Measurements from ENCODE around the gene DUOXA2. TPM values are rescaled to one million over a fixed set of nuclear protein-coding genes. Genes with fewer than 3 reads are reported as not detected.

Gene DUOXA2
- polyA plus RNA-seq, 1 donor from 2014 or later = not detected

DNA sequence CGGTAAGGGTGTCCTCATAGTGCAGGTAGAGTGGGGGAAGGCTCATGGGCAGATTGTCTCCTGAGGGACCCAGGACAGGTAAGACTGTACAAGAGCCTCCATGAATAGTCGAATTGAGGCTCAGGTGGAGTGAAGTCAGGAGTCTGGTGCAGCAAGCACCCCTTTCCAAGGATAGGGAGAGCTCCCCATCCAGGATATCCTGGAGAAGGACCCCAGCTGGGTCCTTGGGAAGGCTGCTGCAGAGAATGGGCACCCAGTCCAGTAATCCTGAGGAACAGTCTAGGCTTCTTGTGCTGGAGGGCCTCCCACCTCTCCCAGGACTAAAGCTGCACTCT, 592 bp downstream of the DUOXA2 start:
- H3K27me3 ChIP-seq (ENCODE audit: insufficient read depth, low read depth, low read length) = peaks cover 80% of the 10 kb centered on the region
- no peak overlapping the region for H2AFZ ChIP-seq (ENCODE audit: low read depth, low read length)
- no peak for TF ChIP-seq REST (IDR thresholded peaks at IDR 0.05; ENCODE audit: borderline replicate concordance)
- no peak for TF ChIP-seq EZH2 (IDR thresholded peaks at IDR 0.05; ENCODE audit: borderline replicate concordance, insufficient read depth, low read length, poor library complexity, severe bottlenecking)
- TF ChIP-seq, protein P1, sequence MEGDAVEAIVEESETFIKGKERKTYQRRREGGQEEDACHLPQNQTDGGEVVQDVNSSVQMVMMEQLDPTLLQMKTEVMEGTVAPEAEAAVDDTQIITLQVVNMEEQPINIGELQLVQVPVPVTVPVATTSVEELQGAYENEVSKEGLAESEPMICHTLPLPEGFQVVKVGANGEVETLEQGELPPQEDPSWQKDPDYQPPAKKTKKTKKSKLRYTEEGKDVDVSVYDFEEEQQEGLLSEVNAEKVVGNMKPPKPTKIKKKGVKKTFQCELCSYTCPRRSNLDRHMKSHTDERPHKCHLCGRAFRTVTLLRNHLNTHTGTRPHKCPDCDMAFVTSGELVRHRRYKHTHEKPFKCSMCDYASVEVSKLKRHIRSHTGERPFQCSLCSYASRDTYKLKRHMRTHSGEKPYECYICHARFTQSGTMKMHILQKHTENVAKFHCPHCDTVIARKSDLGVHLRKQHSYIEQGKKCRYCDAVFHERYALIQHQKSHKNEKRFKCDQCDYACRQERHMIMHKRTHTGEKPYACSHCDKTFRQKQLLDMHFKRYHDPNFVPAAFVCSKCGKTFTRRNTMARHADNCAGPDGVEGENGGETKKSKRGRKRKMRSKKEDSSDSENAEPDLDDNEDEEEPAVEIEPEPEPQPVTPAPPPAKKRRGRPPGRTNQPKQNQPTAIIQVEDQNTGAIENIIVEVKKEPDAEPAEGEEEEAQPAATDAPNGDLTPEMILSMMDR (IDR thresholded peaks at IDR 0.05; ENCODE audit: poor library complexity, severe bottlenecking) = no peak
- no peak for TF ChIP-seq EP300 (conservative IDR thresholded peaks at IDR 0.05; ENCODE audit: poor library complexity, severe bottlenecking)
- no peak for TF ChIP-seq MXI1 (conservative IDR thresholded peaks at IDR 0.05; ENCODE audit: poor library complexity, severe bottlenecking)
- TF ChIP-seq RAD21 (conservative IDR thresholded peaks at IDR 0.05) = no peak
- TF ChIP-seq POLR2AphosphoS5 (IDR thresholded peaks at IDR 0.05) = no peak
- no peak for TF ChIP-seq SMC3 (conservative IDR thresholded peaks at IDR 0.05; ENCODE audit: poor library complexity)
- H3K9me2 ChIP-seq (ENCODE audit: insufficient read depth, low read length) = no peaks in the 10 kb centered on the region
- no peaks in the 10 kb centered on the region for H3K9me3 ChIP-seq (ENCODE audit: low read length)
- no peaks in the 10 kb centered on the region for H3K79me2 ChIP-seq (replicated peaks; ENCODE audit: insufficient read depth, low read length)
- no peaks in the 10 kb centered on the region for H4K20me1 ChIP-seq (ENCODE audit: insufficient read depth)
- no peak overlapping the region for H3K27ac ChIP-seq (ENCODE audit: low read length)
- H3K9ac ChIP-seq (ENCODE audit: low read length) = no peak overlapping the region
- H3K4me2 ChIP-seq (ENCODE audit: low read length) = no peak overlapping the region
- no peaks in the 10 kb centered on the region for H3K36me3 ChIP-seq (ENCODE audit: insufficient read depth, low read length)
- H3K4me3 ChIP-seq (ENCODE audit: low read length) = peak overlapping the region; percentile 57
- no peaks in the 10 kb centered on the region for H3F3A ChIP-seq (ENCODE audit: insufficient read depth, low read length, poor library complexity, severe bottlenecking)

DNA sequence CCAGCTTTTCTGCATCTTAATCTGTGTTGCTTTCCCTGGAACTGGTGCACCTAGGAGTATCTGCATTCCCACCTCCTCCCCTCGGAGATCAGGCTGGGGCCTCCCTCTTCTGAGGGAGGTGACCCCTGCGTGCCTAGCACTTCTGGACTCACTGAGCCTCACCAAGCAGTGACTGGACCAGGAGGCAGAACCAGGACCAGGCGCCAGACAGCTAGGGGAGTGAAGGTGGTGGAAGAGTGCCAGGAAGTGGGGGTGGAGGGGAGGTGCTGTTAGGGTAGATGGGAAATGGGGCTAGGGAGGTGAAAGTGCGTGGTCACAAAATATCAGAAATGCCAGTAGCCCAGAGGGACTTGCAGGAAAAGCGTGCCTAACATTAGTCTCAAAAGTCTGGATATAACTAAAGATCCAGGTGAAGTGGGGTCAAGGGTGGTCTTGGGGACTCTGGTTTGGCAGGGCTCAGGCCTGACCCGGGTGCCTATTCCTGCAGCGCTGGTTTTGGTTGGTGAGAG, 1.2 kb downstream of the DUOXA2 start:
- Histone ChIP-seq H3K9ac (ENCODE audit: low read length) (no peak overlapping the region), H3K9me2 (ENCODE audit: insufficient read depth, low read length) (no peaks in the 10 kb centered on the region), H2AFZ (ENCODE audit: low read depth, low read length) (no peak overlapping the region), H3K4me2 (ENCODE audit: low read length) (no peak overlapping the region), H4K20me1 (ENCODE audit: insufficient read depth) (no peaks in the 10 kb centered on the region), H3K27me3 (ENCODE audit: insufficient read depth, low read depth, low read length) (peaks cover 73% of the 10 kb centered on the region), H3K79me2 (replicated peaks; ENCODE audit: insufficient read depth, low read length) (no peaks in the 10 kb centered on the region), H3F3A (ENCODE audit: insufficient read depth, low read length, poor library complexity, severe bottlenecking) (no peaks in the 10 kb centered on the region), H3K9me3 (ENCODE audit: low read length) (no peaks in the 10 kb centered on the region), H3K4me3 (ENCODE audit: low read length) (no peak overlapping the region), H3K36me3 (ENCODE audit: insufficient read depth, low read length) (no peaks in the 10 kb centered on the region), H3K27ac (ENCODE audit: low read length) (no peak overlapping the region)
- TF ChIP-seq MXI1 (conservative IDR thresholded peaks at IDR 0.05; ENCODE audit: poor library complexity, severe bottlenecking) = no peak
- no peak for TF ChIP-seq EP300 (conservative IDR thresholded peaks at IDR 0.05; ENCODE audit: poor library complexity, severe bottlenecking)
- TF ChIP-seq RAD21 (conservative IDR thresholded peaks at IDR 0.05) = no peak
- TF ChIP-seq SMC3 (conservative IDR thresholded peaks at IDR 0.05; ENCODE audit: poor library complexity) = no peak
- TF ChIP-seq, protein P1 (IDR thresholded peaks at IDR 0.05; ENCODE audit: poor library complexity, severe bottlenecking) = no peak
- TF ChIP-seq EZH2 (IDR thresholded peaks at IDR 0.05; ENCODE audit: borderline replicate concordance, insufficient read depth, low read length, poor library complexity, severe bottlenecking) = no peak
- no peak for TF ChIP-seq REST (IDR thresholded peaks at IDR 0.05; ENCODE audit: borderline replicate concordance)
- TF ChIP-seq POLR2AphosphoS5 (IDR thresholded peaks at IDR 0.05) = no peak
- TF ChIP-seq TAF1 (IDR thresholded peaks at IDR 0.05; ENCODE audit: low read depth) = no peak
